GM23338 (cell line): ENCODE measurements around the gene RRBP1. TPM values are rescaled to one million over a fixed set of nuclear protein-coding genes. Genes with fewer than 3 reads are reported as not detected.

Experiments
- ATAC-seq: fragments of 200-7000 bp; cut with Tn5 transposase; 3 replicates; pipeline ENCODE4 v1.9.1; 2020
- DNase-seq: peaks from one replicate; pipeline ENCODE4 v3.0.0-alpha.2; 2015; ENCODE audit warnings: low spot score
- H2AFZ ChIP-seq: fragments of 200-600 bp; sonication (generic); 2 replicates; pipeline ENCODE4 v1.8.0; 2016; ENCODE audit warnings: antibody characterized with exemption, mild to moderate bottlenecking, moderate library complexity
- H3F3A ChIP-seq: fragments of 200-600 bp; sonication (generic); replicated peaks from 2 replicates; pipeline ENCODE4 v1.8.0; 2017; ENCODE audit warnings: antibody characterized with exemption, mixed run types, low read depth
- H3K27ac ChIP-seq: fragments of 200-600 bp; sonication (generic); 2 replicates; pipeline ENCODE4 v1.6.1; 2016; ENCODE audit warnings: low read depth
- H3K27me3 ChIP-seq: fragments of 200-600 bp; sonication (generic); 2 replicates; pipeline ENCODE4 v1.8.0; 2016; ENCODE audit warnings: mild to moderate bottlenecking, mixed run types, moderate library complexity; ENCODE audit not compliant: insufficient read depth
- H3K36me3 ChIP-seq: fragments of 200-600 bp; sonication (generic); 2 replicates; pipeline ENCODE4 v1.8.0; 2016; ENCODE audit warnings: mild to moderate bottlenecking; ENCODE audit not compliant: insufficient read depth
- H3K4me1 ChIP-seq: fragments of 200-600 bp; sonication (generic); 2 replicates; pipeline ENCODE4 v1.8.0; 2016; ENCODE audit warnings: mild to moderate bottlenecking, moderate library complexity; ENCODE audit not compliant: insufficient read depth
- H3K4me2 ChIP-seq: fragments of 200-600 bp; sonication (generic); 2 replicates; pipeline ENCODE4 v1.7.1; 2017; ENCODE audit warnings: mixed run types
- H3K4me3 ChIP-seq: fragments of 200-600 bp; sonication (generic); 2 replicates; pipeline ENCODE4 v1.6.1; 2016; ENCODE audit warnings: mixed run types
- H3K79me2 ChIP-seq: fragments of 200-600 bp; sonication (generic); replicated peaks from 2 replicates; pipeline ENCODE4 v1.8.0; 2017; ENCODE audit warnings: mild to moderate bottlenecking; ENCODE audit not compliant: insufficient read depth
- H3K9me2 ChIP-seq: fragments of 200-600 bp; sonication (generic); 2 replicates; pipeline ENCODE4 v1.8.0; 2017; ENCODE audit not compliant: insufficient read depth
- H4K20me1 ChIP-seq: fragments of 200-600 bp; sonication (generic); replicated peaks from 2 replicates; pipeline ENCODE4 v1.8.0; 2017; ENCODE audit warnings: mild to moderate bottlenecking; ENCODE audit not compliant: insufficient read depth
- H3K27ac Mint-ChIP-seq: 2 replicates; pipeline ENCODE4 v1.8.0; 2020; ENCODE audit warnings: inconsistent platforms, mild to moderate bottlenecking, moderate library complexity, mixed read lengths
- H3K27me3 Mint-ChIP-seq: 3 replicates; pipeline ENCODE4 v1.8.0; 2022; ENCODE audit warnings: low read depth, mild to moderate bottlenecking, moderate library complexity, mixed read lengths, inconsistent platforms; ENCODE audit not compliant: insufficient read depth, poor library complexity
- H3K36me3 Mint-ChIP-seq: 3 replicates; pipeline ENCODE4 v1.8.0; 2021; ENCODE audit warnings: low read depth, mild to moderate bottlenecking, inconsistent platforms, moderate library complexity, mixed read lengths
- H3K4me1 Mint-ChIP-seq: 3 replicates; pipeline ENCODE4 v1.8.0; 2020; ENCODE audit warnings: mild to moderate bottlenecking, inconsistent platforms, mixed read lengths
- H3K4me3 Mint-ChIP-seq: 3 replicates; pipeline ENCODE4 v1.8.0; 2021; ENCODE audit warnings: moderate library complexity, mild to moderate bottlenecking, inconsistent platforms, mixed read lengths
- H3K9me3 Mint-ChIP-seq: 3 replicates; pipeline ENCODE4 v1.8.0; 2020; ENCODE audit warnings: moderate library complexity, mild to moderate bottlenecking, inconsistent platforms, mixed read lengths
- CREB1 ChIP-seq: fragments of 250-450 bp; sonication (Bioruptor Pico); IDR thresholded peaks from 2 replicates; pipeline ENCODE4 v1.5.0; 2020; ENCODE audit warnings: low read depth, mild to moderate bottlenecking, moderate library complexity
- EZH2phosphoT487 ChIP-seq: fragments of 200-600 bp; sonication (generic); IDR thresholded peaks from one replicate; pipeline ENCODE4 v1.8.1; 2018; ENCODE audit warnings: antibody characterized with exemption; ENCODE audit not compliant: unreplicated experiment
- STAT1 ChIP-seq: IDR thresholded peaks from one replicate; pipeline ENCODE4 v1.6.1; 2016; ENCODE audit warnings: antibody characterized with exemption; ENCODE audit not compliant: unreplicated experiment
- ZNF114 ChIP-seq: fragments of 250-450 bp; sonication (Bioruptor Pico); IDR thresholded peaks from 2 replicates; pipeline ENCODE4 v1.5.0; 2020; ENCODE audit warnings: mild to moderate bottlenecking, moderate library complexity
- polyA plus RNA-seq: library from polyadenylated mRNA; unstranded; fragments of >200 nt; fragmentation: Nextera tagmentation; extraction: Ambion mirVana; gene quantifications from 2 replicates; pipeline ENCODE4 v1.2.1, GENCODE V29; 2016
- total RNA-seq: library from RNA; depleted of rRNA; stranded (reverse); fragments of >200 nt; shearing (Covaris generic); gene quantifications from 2 replicates; pipeline ENCODE4 v1.2.3, GENCODE V29; 2014
- TF ChIP-seq, protein P1 (sequence below): fragments of 250-450 bp; sonication (Bioruptor Pico); IDR thresholded peaks from 2 replicates; pipeline ENCODE4 v1.5.0; 2020; ENCODE audit warnings: mild to moderate bottlenecking, moderate library complexity
- TF ChIP-seq, protein P2 (sequence below), 2 experiments: fragments of 200-600 bp in 1 of 2; sonication (generic) in 1 of 2; conservative IDR thresholded peaks; 2 replicates each; pipeline versions ENCODE4 v1.5.1 to v1.6.1; 2016 to 2017; ENCODE audit warnings: antibody characterized with exemption in 2 of 2, low read depth in 2 of 2, mild to moderate bottlenecking in 2 of 2, moderate library complexity in 1 of 2

Gene RRBP1
- total and polyA plus RNA-seq, 2 experiments from 2014 or later, result 105 to 113 TPM

DNA sequence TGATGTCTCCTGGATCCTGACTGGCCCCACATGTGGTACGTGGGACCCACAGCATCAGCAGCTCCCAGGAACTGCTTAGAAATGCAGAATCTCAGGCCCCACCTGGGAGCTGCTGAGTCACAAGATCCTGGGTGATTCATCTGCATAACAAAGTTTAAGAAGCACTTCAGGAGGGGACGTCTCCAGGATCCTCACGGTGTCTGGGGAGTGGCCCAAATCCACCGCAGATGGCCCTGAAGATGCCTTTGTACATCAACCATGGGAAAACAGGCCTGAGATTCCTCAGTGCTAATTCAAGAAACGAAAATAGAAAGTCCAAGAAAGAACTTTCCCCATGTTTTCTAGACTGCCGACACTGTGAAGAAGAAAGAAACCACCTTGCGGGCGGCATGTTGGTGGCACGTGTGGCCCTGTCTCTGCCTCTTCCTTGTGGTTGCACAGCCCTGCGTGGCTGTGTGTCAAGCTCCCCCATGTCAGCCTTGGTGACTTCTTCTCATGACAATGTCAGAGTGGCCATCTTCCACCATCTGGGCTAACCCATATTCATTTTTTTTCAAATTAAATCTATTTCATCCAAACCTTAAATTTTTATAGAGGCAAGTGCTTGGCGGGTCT, 26.1 kb downstream of the RRBP1 start (continued):
- TF ChIP-seq, protein P1, sequence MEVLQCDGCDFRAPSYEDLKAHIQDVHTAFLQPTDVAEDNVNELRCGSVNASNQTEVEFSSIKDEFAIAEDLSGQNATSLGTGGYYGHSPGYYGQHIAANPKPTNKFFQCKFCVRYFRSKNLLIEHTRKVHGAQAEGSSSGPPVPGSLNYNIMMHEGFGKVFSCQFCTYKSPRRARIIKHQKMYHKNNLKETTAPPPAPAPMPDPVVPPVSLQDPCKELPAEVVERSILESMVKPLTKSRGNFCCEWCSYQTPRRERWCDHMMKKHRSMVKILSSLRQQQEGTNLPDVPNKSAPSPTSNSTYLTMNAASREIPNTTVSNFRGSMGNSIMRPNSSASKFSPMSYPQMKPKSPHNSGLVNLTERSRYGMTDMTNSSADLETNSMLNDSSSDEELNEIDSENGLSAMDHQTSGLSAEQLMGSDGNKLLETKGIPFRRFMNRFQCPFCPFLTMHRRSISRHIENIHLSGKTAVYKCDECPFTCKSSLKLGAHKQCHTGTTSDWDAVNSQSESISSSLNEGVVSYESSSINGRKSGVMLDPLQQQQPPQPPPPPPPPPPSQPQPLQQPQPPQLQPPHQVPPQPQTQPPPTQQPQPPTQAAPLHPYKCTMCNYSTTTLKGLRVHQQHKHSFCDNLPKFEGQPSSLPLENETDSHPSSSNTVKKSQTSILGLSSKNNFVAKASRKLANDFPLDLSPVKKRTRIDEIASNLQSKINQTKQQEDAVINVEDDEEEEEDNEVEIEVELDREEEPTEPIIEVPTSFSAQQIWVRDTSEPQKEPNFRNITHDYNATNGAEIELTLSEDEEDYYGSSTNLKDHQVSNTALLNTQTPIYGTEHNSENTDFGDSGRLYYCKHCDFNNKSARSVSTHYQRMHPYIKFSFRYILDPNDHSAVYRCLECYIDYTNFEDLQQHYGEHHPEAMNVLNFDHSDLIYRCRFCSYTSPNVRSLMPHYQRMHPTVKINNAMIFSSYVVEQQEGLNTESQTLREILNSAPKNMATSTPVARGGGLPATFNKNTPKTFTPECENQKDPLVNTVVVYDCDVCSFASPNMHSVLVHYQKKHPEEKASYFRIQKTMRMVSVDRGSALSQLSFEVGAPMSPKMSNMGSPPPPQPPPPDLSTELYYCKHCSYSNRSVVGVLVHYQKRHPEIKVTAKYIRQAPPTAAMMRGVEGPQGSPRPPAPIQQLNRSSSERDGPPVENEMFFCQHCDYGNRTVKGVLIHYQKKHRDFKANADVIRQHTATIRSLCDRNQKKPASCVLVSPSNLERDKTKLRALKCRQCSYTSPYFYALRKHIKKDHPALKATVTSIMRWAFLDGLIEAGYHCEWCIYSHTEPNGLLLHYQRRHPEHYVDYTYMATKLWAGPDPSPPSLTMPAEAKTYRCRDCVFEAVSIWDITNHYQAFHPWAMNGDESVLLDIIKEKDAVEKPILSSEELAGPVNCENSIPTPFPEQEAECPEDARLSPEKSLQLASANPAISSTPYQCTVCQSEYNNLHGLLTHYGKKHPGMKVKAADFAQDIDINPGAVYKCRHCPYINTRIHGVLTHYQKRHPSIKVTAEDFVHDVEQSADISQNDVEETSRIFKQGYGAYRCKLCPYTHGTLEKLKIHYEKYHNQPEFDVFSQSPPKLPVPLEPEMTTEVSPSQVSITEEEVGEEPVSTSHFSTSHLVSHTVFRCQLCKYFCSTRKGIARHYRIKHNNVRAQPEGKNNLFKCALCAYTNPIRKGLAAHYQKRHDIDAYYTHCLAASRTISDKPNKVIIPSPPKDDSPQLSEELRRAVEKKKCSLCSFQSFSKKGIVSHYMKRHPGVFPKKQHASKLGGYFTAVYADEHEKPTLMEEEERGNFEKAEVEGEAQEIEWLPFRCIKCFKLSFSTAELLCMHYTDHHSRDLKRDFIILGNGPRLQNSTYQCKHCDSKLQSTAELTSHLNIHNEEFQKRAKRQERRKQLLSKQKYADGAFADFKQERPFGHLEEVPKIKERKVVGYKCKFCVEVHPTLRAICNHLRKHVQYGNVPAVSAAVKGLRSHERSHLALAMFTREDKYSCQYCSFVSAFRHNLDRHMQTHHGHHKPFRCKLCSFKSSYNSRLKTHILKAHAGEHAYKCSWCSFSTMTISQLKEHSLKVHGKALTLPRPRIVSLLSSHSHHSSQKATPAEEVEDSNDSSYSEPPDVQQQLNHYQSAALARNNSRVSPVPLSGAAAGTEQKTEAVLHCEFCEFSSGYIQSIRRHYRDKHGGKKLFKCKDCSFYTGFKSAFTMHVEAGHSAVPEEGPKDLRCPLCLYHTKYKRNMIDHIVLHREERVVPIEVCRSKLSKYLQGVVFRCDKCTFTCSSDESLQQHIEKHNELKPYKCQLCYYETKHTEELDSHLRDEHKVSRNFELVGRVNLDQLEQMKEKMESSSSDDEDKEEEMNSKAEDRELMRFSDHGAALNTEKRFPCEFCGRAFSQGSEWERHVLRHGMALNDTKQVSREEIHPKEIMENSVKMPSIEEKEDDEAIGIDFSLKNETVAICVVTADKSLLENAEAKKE (CRISPR knock-in tag), result peak; percentile 61; the same call in 1 of the 2 replicates
- 0 out of 2 replicates have a peak, but pooled peaks have one; percentile 16 for TF ChIP-seq CREB1 (CRISPR knock-in tag)
- TF ChIP-seq EZH2phosphoT487, result no peak
- no peak for TF ChIP-seq ZNF114 (CRISPR knock-in tag)

DNA sequence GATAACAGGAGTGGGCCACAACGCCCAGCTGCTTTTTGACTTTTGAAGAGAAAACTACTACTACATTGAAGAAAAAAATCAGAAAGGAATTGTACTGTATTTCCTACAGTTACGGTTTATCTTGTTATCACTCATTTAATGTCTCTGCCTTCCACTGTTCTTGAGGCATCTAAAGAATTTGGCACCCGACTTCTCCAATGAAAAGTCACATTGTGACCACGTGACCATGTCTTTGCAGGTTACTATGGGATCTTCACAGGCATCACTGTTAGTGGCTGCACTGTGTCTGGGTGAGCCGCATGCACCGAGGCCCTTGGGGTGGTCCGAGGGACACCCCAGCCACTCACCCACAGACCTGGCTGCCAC, 26.8 kb downstream of the RRBP1 start:
- Mint-ChIP-seq H3K4me3 (no peak overlapping the region), H3K36me3 (peaks cover 58% of the 10 kb centered on the region), H3K27ac (peak overlapping the region; percentile 94), H3K4me1 (peaks cover 49% of the 10 kb centered on the region), H3K27me3 (peaks cover 18% of the 10 kb centered on the region), H3K9me3 (peaks cover 25% of the 10 kb centered on the region)
- no peaks in the 10 kb centered on the region for H3K9me2 ChIP-seq
- no peaks in the 10 kb centered on the region for H3K27me3 ChIP-seq
- no peak overlapping the region for H3K4me3 ChIP-seq
- 0 out of 2 replicates have a peak overlapping the region, but pooled peaks have one; percentile 26 for H3K4me2 ChIP-seq
- DNase-seq, result peak; percentile 50
- H3K27ac ChIP-seq, result peak overlapping the region; percentile 90
- peak; percentile 66 for ATAC-seq
- peaks cover 5% of the 10 kb centered on the region for H4K20me1 ChIP-seq
- no peak for TF ChIP-seq EZH2phosphoT487
- TF ChIP-seq, protein P2, sequence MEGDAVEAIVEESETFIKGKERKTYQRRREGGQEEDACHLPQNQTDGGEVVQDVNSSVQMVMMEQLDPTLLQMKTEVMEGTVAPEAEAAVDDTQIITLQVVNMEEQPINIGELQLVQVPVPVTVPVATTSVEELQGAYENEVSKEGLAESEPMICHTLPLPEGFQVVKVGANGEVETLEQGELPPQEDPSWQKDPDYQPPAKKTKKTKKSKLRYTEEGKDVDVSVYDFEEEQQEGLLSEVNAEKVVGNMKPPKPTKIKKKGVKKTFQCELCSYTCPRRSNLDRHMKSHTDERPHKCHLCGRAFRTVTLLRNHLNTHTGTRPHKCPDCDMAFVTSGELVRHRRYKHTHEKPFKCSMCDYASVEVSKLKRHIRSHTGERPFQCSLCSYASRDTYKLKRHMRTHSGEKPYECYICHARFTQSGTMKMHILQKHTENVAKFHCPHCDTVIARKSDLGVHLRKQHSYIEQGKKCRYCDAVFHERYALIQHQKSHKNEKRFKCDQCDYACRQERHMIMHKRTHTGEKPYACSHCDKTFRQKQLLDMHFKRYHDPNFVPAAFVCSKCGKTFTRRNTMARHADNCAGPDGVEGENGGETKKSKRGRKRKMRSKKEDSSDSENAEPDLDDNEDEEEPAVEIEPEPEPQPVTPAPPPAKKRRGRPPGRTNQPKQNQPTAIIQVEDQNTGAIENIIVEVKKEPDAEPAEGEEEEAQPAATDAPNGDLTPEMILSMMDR (conservative IDR thresholded peaks at IDR 0.05; ENCODE audit: low read depth in 2 of 2), result peak in 1 of 2 experiments; percentile 4; a peak in 1 of 4 replicates
- TF ChIP-seq STAT1, result no peak
- H3K79me2 ChIP-seq, result peaks cover 82% of the 10 kb centered on the region
- peaks cover 21% of the 10 kb centered on the region for H3K4me1 ChIP-seq
- no peak overlapping the region for H2AFZ ChIP-seq
- peaks cover 3% of the 10 kb centered on the region; the same call in 1 of the 2 replicates for H3F3A ChIP-seq
- peaks cover 13% of the 10 kb centered on the region for H3K36me3 ChIP-seq
